Measurements from ENCODE around the gene AFP. TPM values are rescaled to one million over a fixed set of nuclear protein-coding genes. Genes with fewer than 3 reads are reported as not detected.

The AFP gene
- polyA plus RNA-seq, 2 of the 4 experiments (the other 2 are of a cell fraction), result 1.8 to 4.5 TPM

- DNase-seq (ENCODE audit: low read depth in 1 of 2, low spot score in 1 of 2) (no peak), FAIRE-seq (no peak), ATAC-seq (no peak)
- no peaks in the 10 kb centered on the region for H3K4me1 ChIP-seq
- POLR2A ChIA-PET, result interaction anchor here (1.0 kb wide), 1 partner anchor 9 kb away, joined by 3 read pairs; no protein-coding TSS in a partner anchor
- CTCF ChIA-PET, result interaction anchor here (0.8 kb wide), 1 partner anchor 27 kb away, joined by 3 read pairs; no protein-coding TSS in a partner anchor
- TF ChIP-seq EP300 (IDR thresholded peaks at IDR 0.05) (no peak), CEBPB (IDR thresholded peaks at IDR 0.05) (no peak), ZC3H11A (IDR thresholded peaks at IDR 0.05) (no peak)
- H3K27ac ChIP-seq, result no peak overlapping the region
- no peak overlapping the region for H3K4me3 ChIP-seq
- H3K4me2 ChIP-seq, result no peak overlapping the region
- H3K9me3 ChIP-seq, result no peaks in the 10 kb centered on the region
- 46% methylated on average over 7 of the region's 7 CpGs for WGBS (ENCODE audit: missing lambda C conversion rate)
Measured at GRCh38 chr4:73419106-73420038, 16.6 kb upstream of the AFP start.

GRCh38 chr4:73420615-73421014, 15.4 kb upstream of the AFP start:
- TF ChIP-seq, protein P1, sequence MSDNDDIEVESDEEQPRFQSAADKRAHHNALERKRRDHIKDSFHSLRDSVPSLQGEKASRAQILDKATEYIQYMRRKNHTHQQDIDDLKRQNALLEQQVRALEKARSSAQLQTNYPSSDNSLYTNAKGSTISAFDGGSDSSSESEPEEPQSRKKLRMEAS (IDR thresholded peaks at IDR 0.05), result no peak
- no peak for TF ChIP-seq MAFK (IDR thresholded peaks at IDR 0.05; ENCODE audit: partially characterized antibody)
- ATAC-seq (no peak), DNase-seq (ENCODE audit: low read depth in 1 of 2, low spot score in 1 of 2) (no peak), FAIRE-seq (no peak)
- ChIA-PET POLR2A (no interaction called here), CTCF (no interaction called here)
- Histone ChIP-seq H3K4me2 (no peak overlapping the region), H3K9me3 (no peaks in the 10 kb centered on the region), H3K4me3 (no peak overlapping the region), H3K4me1 (no peaks in the 10 kb centered on the region), H3K27ac (no peak overlapping the region)
- 91% methylated on average over 2 of the region's 2 CpGs for WGBS (ENCODE audit: missing lambda C conversion rate)

DNA sequence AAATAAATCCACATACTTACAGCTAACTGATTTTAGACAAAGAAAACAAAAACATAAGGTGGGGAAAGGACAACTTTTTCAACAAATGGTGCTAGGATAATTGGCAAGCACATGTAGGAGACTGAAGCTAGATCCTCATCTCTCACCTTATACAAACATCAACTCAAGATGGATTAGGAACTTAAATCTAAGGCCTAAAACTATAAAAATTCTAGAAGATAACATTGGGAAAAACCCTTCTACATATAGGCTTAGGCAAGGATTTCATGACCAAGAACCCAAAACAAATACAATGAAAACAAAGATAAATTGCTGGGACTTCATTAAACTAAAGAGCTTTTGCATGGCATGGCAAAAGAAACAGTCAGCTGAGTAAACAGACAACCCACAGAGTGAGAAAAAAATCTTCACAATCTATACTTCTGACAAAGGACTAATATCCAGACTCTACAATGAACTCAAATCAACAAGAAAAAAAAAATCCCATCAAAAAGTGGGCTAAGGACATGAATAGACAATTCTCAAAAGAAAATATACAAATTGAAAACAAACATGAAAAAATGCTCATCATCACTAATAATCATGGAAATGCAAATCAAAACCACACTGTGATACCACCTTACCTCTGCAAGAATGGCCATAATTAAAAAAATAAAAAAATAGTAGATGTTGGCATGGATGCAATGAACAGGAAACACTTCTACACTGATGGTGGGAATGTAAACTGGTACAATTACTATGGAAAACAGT, 14.1 kb upstream of the AFP start:
- no peak overlapping the region for H3K4me3 ChIP-seq

GRCh38 chr4:73422458-73422752, 13.6 kb upstream of the AFP start:
- ATAC-seq (no peak), FAIRE-seq (no peak), DNase-seq (ENCODE audit: low read depth in 1 of 2, low spot score in 1 of 2) (no peak)
- TF ChIP-seq MAFK (IDR thresholded peaks at IDR 0.05; ENCODE audit: partially characterized antibody) (no peak), FOSB (CRISPR knock-in tag; IDR thresholded peaks at IDR 0.05) (no peak), CEBPB (IDR thresholded peaks at IDR 0.05) (no peak), MYC (IDR thresholded peaks at IDR 0.05; ENCODE audit: borderline replicate concordance, low read length) (no peak), SMC3 (IDR thresholded peaks at IDR 0.05) (no peak), HDAC2 (IDR thresholded peaks at IDR 0.05) (no peak), RCOR1 (IDR thresholded peaks at IDR 0.05; ENCODE audit: low read depth, low read length) (no peak)
- H3K9me3 ChIP-seq, result no peaks in the 10 kb centered on the region
- ChIA-PET CTCF (interaction anchor here (0.5 to 1.7 kb wide), 2 partner anchors 24 to 161 kb away, joined by 3 read pairs; no protein-coding TSS in a partner anchor), POLR2A (no interaction called here)
- H3K27ac ChIP-seq, result no peak overlapping the region
- H3K4me2 ChIP-seq, result no peak overlapping the region
- 58% methylated on average over 4 of the region's 4 CpGs for WGBS (ENCODE audit: missing lambda C conversion rate)
- no peak overlapping the region for H3K4me3 ChIP-seq
- no peaks in the 10 kb centered on the region for H3K4me1 ChIP-seq

More for the DNA sequence above, 14.1 kb upstream of the AFP start:
- Histone ChIP-seq H3K4me1 (no peaks in the 10 kb centered on the region), H3K9me3 (no peaks in the 10 kb centered on the region), H3K27ac (no peak overlapping the region), H3K4me2 (no peak overlapping the region)
- ChIA-PET CTCF (interaction anchor here (1.7 kb wide), 1 partner anchor 25 kb away, joined by 3 read pairs; no protein-coding TSS in a partner anchor), POLR2A (no interaction called here)
- TF ChIP-seq, protein P2, sequence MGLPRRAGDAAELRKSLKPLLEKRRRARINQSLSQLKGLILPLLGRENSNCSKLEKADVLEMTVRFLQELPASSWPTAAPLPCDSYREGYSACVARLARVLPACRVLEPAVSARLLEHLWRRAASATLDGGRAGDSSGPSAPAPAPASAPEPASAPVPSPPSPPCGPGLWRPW (IDR thresholded peaks at IDR 0.05), result no peak
- TF ChIP-seq ATOH8 (CRISPR knock-in tag; IDR thresholded peaks at IDR 0.05; ENCODE audit: low read depth) (no peak), KDM1A (IDR thresholded peaks at IDR 0.05; ENCODE audit: low read depth) (no peak), JUNB (IDR thresholded peaks at IDR 0.05) (no peak), HOXB5 (CRISPR knock-in tag; IDR thresholded peaks at IDR 0.05) (no peak), ZC3H11A (IDR thresholded peaks at IDR 0.05) (no peak), FOSL2 (IDR thresholded peaks at IDR 0.05) (no peak), FOSL2 (CRISPR knock-in tag; IDR thresholded peaks at IDR 0.05) (no peak), HDAC2 (IDR thresholded peaks at IDR 0.05) (no peak), HOXA7 (CRISPR knock-in tag; IDR thresholded peaks at IDR 0.05) (no peak), RFX5 (IDR thresholded peaks at IDR 0.05) (no peak), ESRRA (IDR thresholded peaks at IDR 0.05; ENCODE audit: borderline replicate concordance, low read length) (no peak), EHMT2 (IDR thresholded peaks at IDR 0.05; ENCODE audit: low read depth) (no peak)
- FAIRE-seq, result no peak
- ATAC-seq, result no peak
- DNase-seq (ENCODE audit: low read depth in 1 of 2, low spot score in 1 of 2), result no peak
